ENCODE measurements around the gene DPPA2. TPM values are rescaled to one million over a fixed set of nuclear protein-coding genes. Genes with fewer than 3 reads are reported as not detected.

Gene DPPA2, protein sequence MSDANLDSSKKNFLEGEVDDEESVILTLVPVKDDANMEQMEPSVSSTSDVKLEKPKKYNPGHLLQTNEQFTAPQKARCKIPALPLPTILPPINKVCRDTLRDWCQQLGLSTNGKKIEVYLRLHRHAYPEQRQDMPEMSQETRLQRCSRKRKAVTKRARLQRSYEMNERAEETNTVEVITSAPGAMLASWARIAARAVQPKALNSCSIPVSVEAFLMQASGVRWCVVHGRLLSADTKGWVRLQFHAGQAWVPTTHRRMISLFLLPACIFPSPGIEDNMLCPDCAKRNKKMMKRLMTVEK
- 0.08 TPM for polyA plus RNA-seq (2013, experiment 1 of 2)
- 0.04 TPM for polyA plus RNA-seq (2013, experiment 2 of 2)

DNA sequence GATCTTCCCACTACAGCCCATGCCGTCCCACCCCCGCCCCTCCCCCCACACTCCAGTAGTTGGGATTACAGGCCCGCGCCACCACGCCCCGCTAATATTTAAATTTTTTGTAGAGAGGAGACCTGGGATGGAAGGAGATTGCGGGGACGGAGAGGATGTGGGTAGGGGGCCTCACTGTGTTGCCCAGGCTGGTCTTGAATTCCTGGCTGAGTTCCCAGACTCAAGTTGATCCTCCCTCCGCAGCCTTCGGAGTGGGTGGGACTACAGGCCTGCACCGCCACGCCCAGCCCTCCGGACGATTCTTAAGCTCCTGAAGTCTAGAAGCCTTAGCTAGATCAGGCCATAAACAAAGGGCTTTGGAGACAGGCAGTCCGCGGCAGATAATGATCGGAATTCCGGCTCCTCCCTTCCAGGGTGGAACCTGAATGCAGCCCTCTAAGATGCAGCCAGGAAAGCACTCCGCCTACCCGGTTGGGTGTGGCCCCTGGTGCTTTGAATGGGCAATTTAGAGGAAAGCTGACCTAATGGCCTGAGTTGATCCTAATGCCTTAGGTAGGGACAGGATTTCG lies at the start of gene DPPA2:
Gene DPPA2, minus strand, starts transcription at position 356 of the 569 bp plus-strand sequence. CDS start 1,975 bp downstream, outside the sequence.
- Histone ChIP-seq H3K18ac (ENCODE audit: low read depth in 1 of 2, low read length in 2 of 2) (no peak within 1 kb of the TSS), H3K23ac (ENCODE audit: low read length in 2 of 2) (no peak within 1 kb of the TSS), H3K27ac (ENCODE audit: low read length, poor library complexity, severe bottlenecking) (no peak within 1 kb of the TSS), H3K4ac (ENCODE audit: low read depth in 1 of 2, low read length in 2 of 2) (no peak within 1 kb of the TSS), H2BK12ac (ENCODE audit: low read length in 2 of 2) (no peak within 1 kb of the TSS), H3K4me1 (ENCODE audit: control insufficient read depth, insufficient read depth, low read depth, low read length) (peaks cover 2% of the 10 kb centered on the region), H2AFZ (ENCODE audit: low read depth, low read length) (no peak within 1 kb of the TSS), H4K91ac (ENCODE audit: low read length) (no peak within 1 kb of the TSS), H3K14ac (ENCODE audit: low read length in 2 of 2) (no peak within 1 kb of the TSS), H3K4me3 (ENCODE audit: insufficient read depth in 1 of 2, low read depth in 1 of 2, low read length in 2 of 2) (no peak within 1 kb of the TSS), H2BK5ac (ENCODE audit: low read depth, low read length, poor library complexity, severe bottlenecking) (no peak within 1 kb of the TSS), H3K9ac (ENCODE audit: low read length) (no peak within 1 kb of the TSS), H3K9me3 (ENCODE audit: control insufficient read depth, low read length) (no peaks in the 10 kb centered on the region), H3K79me1 (replicated peaks; ENCODE audit: low read length, poor library complexity, severe bottlenecking) (no peaks in the 10 kb centered on the region), H3K36me3 (ENCODE audit: control insufficient read depth in 1 of 2, insufficient read depth in 2 of 2, low read depth in 1 of 2, low read length in 2 of 2) (no peaks in the 10 kb centered on the region), H2BK15ac (ENCODE audit: low read depth, poor library complexity, severe bottlenecking) (no peak within 1 kb of the TSS), H3K27me3 (ENCODE audit: control insufficient read depth in 1 of 2, insufficient read depth in 1 of 2, low read length in 2 of 2) (no peaks in the 10 kb centered on the region), H3K4me2 (ENCODE audit: low read length, poor library complexity, severe bottlenecking) (no peak within 1 kb of the TSS), H4K8ac (ENCODE audit: low read length) (no peak within 1 kb of the TSS), H2AK5ac (ENCODE audit: low read length, severe bottlenecking) (no peak within 1 kb of the TSS), H2BK120ac (ENCODE audit: low read depth, low read length) (no peak within 1 kb of the TSS)
- DNase-seq, result no peak
- WGBS, result 82% methylated on average over 19 of the region's 21 CpGs

DNA sequence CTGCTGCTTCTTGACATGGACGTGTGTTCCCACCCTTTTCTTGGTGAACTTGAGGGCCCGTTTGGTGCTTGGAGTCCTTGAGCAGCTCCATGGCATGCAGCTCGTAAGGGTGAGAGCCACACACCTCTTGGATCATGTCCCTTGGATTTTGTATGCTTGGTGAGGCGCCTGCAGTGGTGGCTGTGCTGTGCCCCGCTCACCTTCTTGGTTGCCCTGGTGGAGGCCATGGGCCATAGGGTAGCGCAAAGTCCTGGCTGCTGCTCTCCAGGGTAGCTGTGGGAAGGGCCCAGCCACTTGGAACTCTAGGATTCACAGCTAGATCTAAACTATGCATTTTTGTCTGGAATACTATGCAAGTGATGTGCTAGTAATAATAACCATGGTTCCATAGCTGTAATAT lies 47.8 kb upstream of the DPPA2 start:
- no peaks in the 10 kb centered on the region for H3K9me3 ChIP-seq (ENCODE audit: control insufficient read depth, low read length)
- H2BK5ac ChIP-seq (ENCODE audit: low read depth, low read length, poor library complexity, severe bottlenecking), result no peak overlapping the region
- peaks cover 3% of the 10 kb centered on the region for H3K4me1 ChIP-seq (ENCODE audit: control insufficient read depth, insufficient read depth, low read depth, low read length)
- no peaks in the 10 kb centered on the region for H3K27me3 ChIP-seq (ENCODE audit: control insufficient read depth in 1 of 2, insufficient read depth in 1 of 2, low read length in 2 of 2)
- no peaks in the 10 kb centered on the region for H3K79me1 ChIP-seq (replicated peaks; ENCODE audit: low read length, poor library complexity, severe bottlenecking)
- no peak overlapping the region for H2BK120ac ChIP-seq (ENCODE audit: low read depth, low read length)
- WGBS, result 81% methylated on average over 6 of the region's 6 CpGs
- H3K23ac ChIP-seq (ENCODE audit: low read length in 2 of 2), result no peak overlapping the region
- no peak overlapping the region for H3K18ac ChIP-seq (ENCODE audit: low read depth in 1 of 2, low read length in 2 of 2)
- no peaks in the 10 kb centered on the region for H3K36me3 ChIP-seq (ENCODE audit: control insufficient read depth in 1 of 2, insufficient read depth in 2 of 2, low read depth in 1 of 2, low read length in 2 of 2)
- H3K4me3 ChIP-seq (ENCODE audit: insufficient read depth in 1 of 2, low read depth in 1 of 2, low read length in 2 of 2), result no peak overlapping the region
- no peak overlapping the region for H3K9ac ChIP-seq (ENCODE audit: low read length)
- no peak overlapping the region for H3K27ac ChIP-seq (ENCODE audit: low read length, poor library complexity, severe bottlenecking)
- H3K4ac ChIP-seq (ENCODE audit: low read depth in 1 of 2, low read length in 2 of 2), result no peak overlapping the region
- H4K91ac ChIP-seq (ENCODE audit: low read length), result no peak overlapping the region
- no peak overlapping the region for H2BK15ac ChIP-seq (ENCODE audit: low read depth, poor library complexity, severe bottlenecking)
- H3K4me2 ChIP-seq (ENCODE audit: low read length, poor library complexity, severe bottlenecking), result no peak overlapping the region
- no peak overlapping the region for H2AK5ac ChIP-seq (ENCODE audit: low read length, severe bottlenecking)
- no peak overlapping the region for H2AFZ ChIP-seq (ENCODE audit: low read depth, low read length)
- no peak overlapping the region for H3K14ac ChIP-seq (ENCODE audit: low read length in 2 of 2)
- DNase-seq, result no peak
- H2BK12ac ChIP-seq (ENCODE audit: low read length in 2 of 2), result no peak overlapping the region
- H4K8ac ChIP-seq (ENCODE audit: low read length), result no peak overlapping the region

DNA sequence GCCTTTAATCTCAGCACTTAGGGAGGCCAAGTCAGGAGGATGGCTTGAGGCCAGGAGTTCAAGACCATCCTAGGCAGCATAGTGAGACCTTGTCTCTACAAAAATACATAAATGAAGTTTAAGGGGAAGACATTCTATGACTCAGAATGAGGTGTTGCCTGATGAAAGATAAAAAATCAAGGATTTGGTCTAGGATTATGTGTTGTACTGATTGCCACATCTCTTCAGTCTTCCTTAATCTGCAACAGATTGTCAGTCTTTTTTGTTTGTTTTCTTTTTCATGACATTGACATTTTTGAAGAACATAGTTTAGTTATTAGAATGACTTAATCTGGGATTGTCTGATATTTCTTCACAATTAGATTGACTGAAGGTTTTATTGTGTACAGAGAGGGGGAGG lies 47.3 kb upstream of the DPPA2 start:
- Histone ChIP-seq H3K79me1 (replicated peaks; ENCODE audit: low read length, poor library complexity, severe bottlenecking) (no peaks in the 10 kb centered on the region), H3K4me1 (ENCODE audit: control insufficient read depth, insufficient read depth, low read depth, low read length) (peaks cover 3% of the 10 kb centered on the region), H4K8ac (ENCODE audit: low read length) (no peak overlapping the region), H2AFZ (ENCODE audit: low read depth, low read length) (no peak overlapping the region), H2BK5ac (ENCODE audit: low read depth, low read length, poor library complexity, severe bottlenecking) (no peak overlapping the region), H2AK5ac (ENCODE audit: low read length, severe bottlenecking) (no peak overlapping the region), H3K27ac (ENCODE audit: low read length, poor library complexity, severe bottlenecking) (no peak overlapping the region), H3K4ac (ENCODE audit: low read depth in 1 of 2, low read length in 2 of 2) (no peak overlapping the region), H2BK120ac (ENCODE audit: low read depth, low read length) (no peak overlapping the region), H3K4me2 (ENCODE audit: low read length, poor library complexity, severe bottlenecking) (no peak overlapping the region), H4K91ac (ENCODE audit: low read length) (no peak overlapping the region), H3K4me3 (ENCODE audit: insufficient read depth in 1 of 2, low read depth in 1 of 2, low read length in 2 of 2) (no peak overlapping the region), H3K18ac (ENCODE audit: low read depth in 1 of 2, low read length in 2 of 2) (no peak overlapping the region), H3K14ac (ENCODE audit: low read length in 2 of 2) (no peak overlapping the region), H3K9ac (ENCODE audit: low read length) (no peak overlapping the region), H2BK15ac (ENCODE audit: low read depth, poor library complexity, severe bottlenecking) (no peak overlapping the region), H3K23ac (ENCODE audit: low read length in 2 of 2) (no peak overlapping the region), H3K27me3 (ENCODE audit: control insufficient read depth in 1 of 2, insufficient read depth in 1 of 2, low read length in 2 of 2) (no peaks in the 10 kb centered on the region), H3K9me3 (ENCODE audit: control insufficient read depth, low read length) (no peaks in the 10 kb centered on the region), H3K36me3 (ENCODE audit: control insufficient read depth in 1 of 2, insufficient read depth in 2 of 2, low read depth in 1 of 2, low read length in 2 of 2) (no peaks in the 10 kb centered on the region), H2BK12ac (ENCODE audit: low read length in 2 of 2) (no peak overlapping the region)
- DNase-seq, result no peak

DNA sequence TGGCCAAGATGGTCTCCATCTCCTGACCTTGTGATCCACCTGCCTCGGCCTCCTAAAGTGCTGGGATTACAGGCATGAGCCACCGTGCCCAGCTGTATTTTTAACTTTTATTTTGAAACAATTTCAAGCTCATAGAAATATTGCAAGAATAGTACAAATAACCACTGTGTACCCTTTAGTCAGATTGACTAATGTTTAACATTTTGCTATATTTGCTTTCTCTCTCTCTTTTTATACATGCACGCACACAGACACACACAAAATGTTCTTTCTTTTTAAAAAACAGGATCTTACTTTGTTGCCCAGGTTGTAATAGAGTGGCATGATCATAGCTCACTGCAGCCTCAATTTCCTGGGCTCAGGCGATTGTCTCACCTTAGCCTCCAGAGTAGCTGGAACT lies 46.5 kb upstream of the DPPA2 start:
- H3K23ac ChIP-seq (ENCODE audit: low read length in 2 of 2), result no peak overlapping the region
- no peak overlapping the region for H2AFZ ChIP-seq (ENCODE audit: low read depth, low read length)
- no peak overlapping the region for H4K91ac ChIP-seq (ENCODE audit: low read length)
- no peak overlapping the region for H3K14ac ChIP-seq (ENCODE audit: low read length in 2 of 2)
- 100% methylated on average over 3 of the region's 4 CpGs for WGBS
- H3K79me1 ChIP-seq (replicated peaks; ENCODE audit: low read length, poor library complexity, severe bottlenecking), result no peaks in the 10 kb centered on the region
- H3K9me3 ChIP-seq (ENCODE audit: control insufficient read depth, low read length), result no peaks in the 10 kb centered on the region
- no peak overlapping the region for H3K18ac ChIP-seq (ENCODE audit: low read depth in 1 of 2, low read length in 2 of 2)
- no peaks in the 10 kb centered on the region for H3K27me3 ChIP-seq (ENCODE audit: control insufficient read depth in 1 of 2, insufficient read depth in 1 of 2, low read length in 2 of 2)
- no peak overlapping the region for H2BK120ac ChIP-seq (ENCODE audit: low read depth, low read length)
- no peak overlapping the region for H3K4me2 ChIP-seq (ENCODE audit: low read length, poor library complexity, severe bottlenecking)
- no peak overlapping the region for H4K8ac ChIP-seq (ENCODE audit: low read length)
- no peak overlapping the region for H3K4me3 ChIP-seq (ENCODE audit: insufficient read depth in 1 of 2, low read depth in 1 of 2, low read length in 2 of 2)
- H2AK5ac ChIP-seq (ENCODE audit: low read length, severe bottlenecking), result no peak overlapping the region
- no peak overlapping the region for H3K27ac ChIP-seq (ENCODE audit: low read length, poor library complexity, severe bottlenecking)
- no peak overlapping the region for H2BK15ac ChIP-seq (ENCODE audit: low read depth, poor library complexity, severe bottlenecking)
- peaks cover 3% of the 10 kb centered on the region for H3K4me1 ChIP-seq (ENCODE audit: control insufficient read depth, insufficient read depth, low read depth, low read length)
- no peak for DNase-seq
- no peak overlapping the region for H2BK5ac ChIP-seq (ENCODE audit: low read depth, low read length, poor library complexity, severe bottlenecking)
- no peaks in the 10 kb centered on the region for H3K36me3 ChIP-seq (ENCODE audit: control insufficient read depth in 1 of 2, insufficient read depth in 2 of 2, low read depth in 1 of 2, low read length in 2 of 2)
- H2BK12ac ChIP-seq (ENCODE audit: low read length in 2 of 2), result no peak overlapping the region
- H3K9ac ChIP-seq (ENCODE audit: low read length), result no peak overlapping the region
- no peak overlapping the region for H3K4ac ChIP-seq (ENCODE audit: low read depth in 1 of 2, low read length in 2 of 2)

Measured in mesenchymal stem cell (in vitro differentiated cells and primary cell).